DND-41 (cell line): Measurements from ENCODE around the gene TMEM26.

Experiments used
- CTCF ChIP-seq: IDR thresholded peaks from 2 replicates; pipeline ENCODE4 v1.5.1; 2012; ENCODE audit warnings: borderline replicate concordance, low read length, moderate library complexity, mild to moderate bottlenecking; ENCODE audit not compliant: poor library complexity, severe bottlenecking; ENCODE audit errors: extremely low read depth
- EZH2 ChIP-seq: IDR thresholded peaks from 3 replicates; pipeline ENCODE4 v1.6.1; 2012; ENCODE audit warnings: borderline replicate concordance, low read depth, mild to moderate bottlenecking, moderate library complexity, low read length, inconsistent platforms; ENCODE audit not compliant: severe bottlenecking

GRCh38 chr10:61400524-61400923 lies 52.7 kb downstream of the TMEM26 start:
- TF ChIP-seq CTCF, result no peak
- no peak for TF ChIP-seq EZH2
